GM21717 (cell line): Measurements from ENCODE around the gene TSSK3.
"Not testable (repeated sequence)": the region's sequence is repeated elsewhere in the genome, so short reads cannot be mapped to it uniquely, and the experiment has no call there.

Experiments
- ATAC-seq: cut with Tn5 transposase; IDR thresholded peaks from one replicate; pipeline ENCODE4 v1.9.1; 2021; ENCODE audit warnings: mild to moderate bottlenecking, moderate library complexity; ENCODE audit not compliant: unreplicated experiment

The TSSK3 gene

DNA sequence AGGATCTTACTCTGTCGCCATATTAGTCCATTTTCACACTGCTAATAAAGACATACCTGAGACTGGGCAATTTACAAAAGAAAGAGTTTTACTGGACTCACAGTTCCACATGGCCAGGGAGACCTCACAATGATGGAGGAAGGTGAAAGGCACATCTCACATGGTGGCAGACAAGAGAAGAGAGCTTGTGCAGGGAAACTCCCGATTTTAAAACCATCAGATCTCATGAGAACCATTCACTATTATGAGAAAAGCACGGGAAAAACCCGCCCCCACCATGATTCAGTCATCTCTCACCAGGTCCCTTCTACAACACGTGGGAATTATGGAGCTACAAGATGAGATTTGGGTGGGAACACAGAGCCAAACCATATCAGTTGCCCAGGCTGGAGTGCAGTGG, 34.2 kb downstream of the TSSK3 start:
- ATAC-seq = not testable (repeated sequence)

DNA sequence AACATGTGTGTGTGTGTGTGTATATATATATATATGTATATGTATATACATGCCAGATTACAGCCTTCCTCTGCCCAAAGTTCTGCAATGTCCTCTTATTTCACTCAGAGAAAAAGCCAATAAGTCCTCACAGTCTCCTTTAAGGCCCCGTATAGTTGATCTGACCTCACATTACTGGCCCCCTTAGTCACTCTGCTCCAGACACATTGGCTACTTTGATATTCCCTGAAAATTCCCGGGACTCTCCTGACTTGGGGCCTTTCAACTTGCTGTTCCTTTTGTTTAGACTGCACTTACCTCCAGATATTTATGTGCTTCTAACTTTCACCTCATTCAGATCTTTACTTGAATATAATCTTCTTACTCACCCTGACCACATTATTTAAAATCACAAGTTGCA, 36.1 kb downstream of the TSSK3 start:
- ATAC-seq = no peak

DNA sequence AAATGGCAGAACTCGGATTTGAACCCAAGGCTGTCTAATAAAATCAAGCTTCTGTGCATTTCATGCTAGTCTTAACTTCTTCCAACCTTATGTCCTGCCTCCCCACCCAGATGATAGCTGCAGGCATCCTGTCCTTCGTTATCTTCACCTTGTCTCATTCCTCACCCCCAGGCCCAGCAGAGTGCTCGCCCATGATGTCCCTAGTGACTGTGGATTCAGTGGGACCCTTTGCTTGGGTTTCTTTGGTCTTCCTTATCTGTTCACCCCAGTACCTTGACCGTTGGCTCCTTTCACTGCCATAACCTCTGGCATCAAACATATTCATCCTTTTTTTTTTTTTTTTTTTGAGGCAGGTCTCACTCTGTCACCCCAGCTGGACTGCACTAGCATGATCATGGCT, 37.5 kb downstream of the TSSK3 start:
- no peak for ATAC-seq

DNA sequence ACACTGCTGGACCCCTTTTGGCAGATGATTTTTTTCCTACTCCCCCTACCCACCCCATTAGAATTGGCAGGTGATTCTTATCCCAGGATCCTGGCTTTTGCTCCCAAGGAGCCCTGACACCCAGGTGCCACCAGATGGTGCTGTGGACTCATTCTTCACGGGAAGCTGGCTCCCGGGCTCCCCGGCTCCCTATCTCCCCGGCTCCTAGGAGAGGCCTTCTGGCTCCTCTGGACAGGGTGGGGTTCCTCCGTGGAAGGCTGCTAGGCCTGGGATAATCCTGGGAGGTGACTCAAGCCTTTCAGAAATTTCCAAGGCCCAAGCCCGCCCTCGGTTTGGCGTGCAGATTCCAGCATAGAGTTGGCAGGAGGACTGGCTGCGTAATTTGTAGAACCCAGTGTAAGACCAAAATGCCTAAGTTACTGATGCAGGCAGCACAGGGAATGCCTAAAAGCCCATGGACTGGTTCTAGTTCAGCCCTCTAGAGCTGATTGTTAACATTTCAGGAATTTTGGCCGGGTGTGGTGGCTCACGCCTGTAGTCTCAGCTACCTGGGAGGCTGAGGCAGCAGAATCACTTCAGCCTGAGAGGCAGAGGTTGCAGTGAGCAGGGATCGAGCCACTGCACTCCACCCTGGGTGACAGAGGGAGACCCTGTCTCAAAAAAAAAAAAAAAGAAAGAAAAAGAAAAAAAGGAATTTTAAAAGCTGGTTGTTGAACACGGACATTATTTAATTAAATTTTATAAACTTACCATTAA, 38.7 kb downstream of the TSSK3 start:
- ATAC-seq = no peak

DNA sequence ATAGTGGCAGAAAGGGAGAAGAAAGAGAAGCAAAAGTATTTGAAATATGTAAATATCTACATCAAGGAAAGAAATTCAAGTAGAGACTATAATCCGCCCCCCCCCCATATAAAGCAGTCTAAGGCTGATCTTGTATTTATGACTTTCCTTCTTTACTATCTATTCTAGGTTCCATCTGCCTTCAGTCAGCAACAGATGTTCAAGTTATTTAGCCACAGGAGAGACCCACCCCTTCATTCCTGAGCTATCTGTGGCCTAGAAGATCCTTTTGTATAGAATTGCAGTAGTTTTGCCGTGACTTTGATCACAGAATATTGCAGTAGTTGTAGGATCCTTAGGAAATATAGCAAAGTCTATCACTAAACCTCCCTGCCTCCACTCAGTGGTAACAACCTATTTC, 42.6 kb downstream of the TSSK3 start:
- no peak for ATAC-seq

DNA sequence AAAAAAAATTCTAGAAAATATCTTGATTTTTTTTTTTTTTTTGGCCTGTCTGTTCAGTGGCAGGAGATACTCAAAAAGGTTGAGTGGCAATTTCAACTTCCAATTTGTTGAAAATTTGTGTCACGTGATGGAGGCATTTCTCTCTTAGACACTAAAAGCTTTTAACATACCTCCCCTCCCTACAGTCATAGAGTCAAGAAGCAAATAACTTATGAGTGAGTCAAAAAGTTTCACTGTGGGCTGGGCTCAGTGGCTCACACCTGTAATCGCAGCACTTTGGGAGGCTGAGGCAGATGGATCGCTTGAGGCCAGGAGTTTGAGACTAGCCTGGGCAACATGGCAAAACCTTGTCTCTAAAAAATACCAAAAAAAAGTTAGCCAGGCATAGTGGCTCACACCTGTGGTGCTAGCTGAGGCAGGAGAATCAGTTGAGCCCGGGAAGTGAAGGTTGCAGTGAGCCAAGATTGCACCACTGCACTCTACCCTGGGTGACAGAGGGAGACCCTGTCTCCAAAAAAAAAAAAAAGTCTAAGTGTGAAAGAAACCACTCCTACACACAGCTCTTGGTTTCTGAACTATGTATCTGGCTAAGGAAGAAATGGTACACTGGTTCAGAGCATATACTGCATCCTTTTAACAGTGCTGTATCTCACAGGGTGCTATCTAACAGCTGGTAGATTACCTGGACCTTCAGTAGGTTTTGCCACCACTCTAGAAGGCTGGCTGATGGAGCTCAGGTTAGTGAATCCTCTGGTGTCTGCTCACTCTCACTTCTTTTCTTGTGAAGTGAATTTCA, 43.5 kb downstream of the TSSK3 start:
- ATAC-seq = no peak

DNA sequence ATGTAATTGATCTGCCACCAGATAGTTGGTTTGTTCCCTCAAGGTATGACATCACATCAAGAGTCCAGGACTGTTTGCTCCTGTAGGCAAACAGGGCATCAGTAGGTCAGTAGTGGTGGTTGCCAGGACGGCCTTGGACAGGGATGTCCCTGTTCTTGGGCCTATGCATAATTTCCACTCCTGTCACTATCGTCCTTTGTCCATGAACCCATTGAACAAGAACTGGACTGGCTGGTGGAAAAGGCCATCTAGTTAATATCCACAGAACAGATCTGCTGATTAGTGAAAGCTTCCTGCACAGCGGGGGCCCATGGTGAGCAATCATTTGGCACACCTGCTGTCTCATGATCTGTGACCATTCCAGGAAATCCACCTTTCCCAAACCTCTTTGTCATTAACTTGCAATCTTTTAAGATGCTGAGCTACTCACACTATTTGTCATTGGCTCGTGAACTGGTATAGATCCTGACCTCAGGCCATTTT, 44.3 kb downstream of the TSSK3 start:
- no peak for ATAC-seq

DNA sequence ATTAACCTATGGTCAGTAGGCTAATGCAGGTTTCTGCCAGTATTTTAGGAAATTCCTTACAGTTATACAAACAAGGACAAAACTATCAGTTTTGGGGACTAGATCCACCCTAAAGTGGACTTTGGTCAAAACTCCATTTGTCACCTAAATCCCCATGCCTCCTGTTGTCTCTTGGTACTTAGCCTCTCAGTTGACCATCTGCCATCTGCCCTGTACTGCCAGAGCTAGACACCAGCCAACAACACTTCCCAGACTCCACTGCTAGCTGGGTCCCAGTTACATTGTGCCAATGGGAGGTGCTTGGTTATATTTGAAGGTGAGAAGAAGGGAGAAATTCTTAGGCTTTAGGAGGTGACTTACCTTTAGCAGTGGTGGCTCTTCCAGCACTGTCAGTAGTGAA, 48.9 kb downstream of the TSSK3 start:
- no peak for ATAC-seq

DNA sequence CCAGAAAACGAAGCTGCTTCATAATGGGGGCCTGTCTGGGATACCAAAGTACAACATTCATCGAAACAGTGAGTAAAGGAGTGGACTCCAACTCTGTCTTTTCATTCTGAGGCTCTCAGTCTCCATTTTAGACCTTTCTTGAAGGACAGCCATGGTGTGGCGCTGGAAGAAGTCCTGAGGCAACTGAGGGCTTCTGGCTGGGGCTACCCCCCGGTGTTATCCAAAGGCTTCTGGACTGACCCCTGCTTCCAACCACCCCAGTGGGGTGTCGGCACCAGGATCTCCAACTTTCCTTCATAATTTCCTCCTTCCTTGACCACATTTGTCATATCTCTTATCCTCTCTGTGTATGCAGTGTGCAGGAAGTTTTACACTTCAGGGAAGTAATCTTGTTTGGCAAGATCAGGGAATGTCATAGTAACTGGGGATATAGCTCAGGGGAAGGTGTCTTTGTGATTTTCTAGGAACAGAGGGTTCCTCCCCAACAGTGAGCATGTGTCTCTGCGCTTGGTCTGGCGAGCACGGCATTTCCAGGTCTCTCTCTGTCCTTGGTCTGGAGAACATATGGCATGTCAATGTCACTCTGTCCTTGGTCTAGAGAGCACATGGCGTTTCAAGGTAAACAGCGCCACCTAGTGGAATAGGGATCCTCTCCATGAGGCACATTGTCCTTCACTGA, 51.3 kb downstream of the TSSK3 start:
- no peak for ATAC-seq
